Hepatocyte (in vitro differentiated cells): Measurements from ENCODE around the gene LDLRAD4. TPM values are rescaled to one million over a fixed set of nuclear protein-coding genes. Genes with fewer than 3 reads are reported as not detected.

ENCODE experiments used
- DNase-seq: peaks from one replicate; pipeline ENCODE4 v3.0.0-alpha.2; 2016; ENCODE audit warnings: low spot score
- H2AFZ ChIP-seq: fragments of 200-600 bp; sonication (generic); 2 replicates; pipeline ENCODE4 v1.6.0; 2016; ENCODE audit warnings: antibody characterized with exemption, mild to moderate bottlenecking
- H3K27ac ChIP-seq: fragments of 200-600 bp; sonication (generic); 2 replicates; pipeline ENCODE4 v1.5.1; 2016; ENCODE audit warnings: mild to moderate bottlenecking
- H3K27me3 ChIP-seq: fragments of 200-600 bp; sonication (generic); 2 replicates; pipeline ENCODE4 v1.6.1; 2016
- H3K36me3 ChIP-seq: fragments of 200-600 bp; sonication (generic); replicated peaks from 2 replicates; pipeline ENCODE4 v1.5.1; 2016; ENCODE audit warnings: low read depth; ENCODE audit not compliant: insufficient read depth
- H3K4me1 ChIP-seq: fragments of 200-600 bp; sonication (generic); 2 replicates; pipeline ENCODE4 v1.5.1; 2016; ENCODE audit warnings: mild to moderate bottlenecking, moderate library complexity; ENCODE audit not compliant: insufficient read depth
- H3K4me2 ChIP-seq: fragments of 200-600 bp; sonication (generic); 2 replicates; pipeline ENCODE4 v1.6.0; 2016
- H3K4me3 ChIP-seq: fragments of 200-600 bp; sonication (generic); 2 replicates; pipeline ENCODE4 v1.5.1; 2016; ENCODE audit warnings: mild to moderate bottlenecking
- H3K79me2 ChIP-seq: fragments of 200-600 bp; sonication (generic); 2 replicates; pipeline ENCODE4 v1.6.0; 2017; ENCODE audit warnings: mild to moderate bottlenecking
- H3K9me2 ChIP-seq: fragments of 200-600 bp; sonication (generic); replicated peaks from 2 replicates; pipeline ENCODE4 v1.6.0; 2017; ENCODE audit warnings: mild to moderate bottlenecking; ENCODE audit not compliant: insufficient read depth
- H3K9me3 ChIP-seq: fragments of 200-600 bp; sonication (generic); 2 replicates; pipeline ENCODE4 v1.5.1; 2016; ENCODE audit warnings: low read depth, mild to moderate bottlenecking
- H4K20me1 ChIP-seq: fragments of 200-600 bp; sonication (generic); 2 replicates; pipeline ENCODE4 v1.6.0; 2016; ENCODE audit warnings: mild to moderate bottlenecking; ENCODE audit not compliant: insufficient read depth, poor library complexity, severe bottlenecking
- EZH2 ChIP-seq: fragments of 200-600 bp; sonication (generic); IDR thresholded peaks from 2 replicates; pipeline ENCODE4 v1.6.1; 2016; ENCODE audit warnings: antibody characterized with exemption, mild to moderate bottlenecking, borderline replicate concordance
- EZH2phosphoT487 ChIP-seq: fragments of 200-600 bp; sonication (generic); IDR thresholded peaks from one replicate; pipeline ENCODE4 v1.6.1; 2018; ENCODE audit warnings: antibody characterized with exemption, mild to moderate bottlenecking, low read depth, moderate library complexity; ENCODE audit not compliant: unreplicated experiment, severe bottlenecking
- WGBS: methylation state at CpG from one replicate; pipeline ENCODE4 v1.1.6; 2016; ENCODE audit warnings: low lambda C conversion rate; ENCODE audit errors: missing lambda C conversion rate; 5-methylcytosine and 5-hydroxymethylcytosine counted together
- polyA plus RNA-seq: library from polyadenylated mRNA; unstranded; fragments of >200 nt; fragmentation: Nextera tagmentation; extraction: Ambion mirVana; gene quantifications from 2 replicates; pipeline ENCODE4 v1.2.1, GENCODE V29; 2016
- total RNA-seq: library from RNA; depleted of rRNA; stranded (reverse); fragments of >200 nt; gene quantifications from 2 replicates; pipeline ENCODE4 v1.2.3, GENCODE V29; 2014
- TF ChIP-seq, protein P1 (sequence below): fragments of 200-600 bp; sonication (generic); IDR thresholded peaks from 2 replicates; pipeline ENCODE4 v1.5.1; 2016; ENCODE audit warnings: antibody characterized with exemption, mild to moderate bottlenecking; ENCODE audit not compliant: poor library complexity

Gene LDLRAD4
- total and polyA plus RNA-seq, 2 experiments from 2014 or later: 15.1 to 29.0 TPM

DNA sequence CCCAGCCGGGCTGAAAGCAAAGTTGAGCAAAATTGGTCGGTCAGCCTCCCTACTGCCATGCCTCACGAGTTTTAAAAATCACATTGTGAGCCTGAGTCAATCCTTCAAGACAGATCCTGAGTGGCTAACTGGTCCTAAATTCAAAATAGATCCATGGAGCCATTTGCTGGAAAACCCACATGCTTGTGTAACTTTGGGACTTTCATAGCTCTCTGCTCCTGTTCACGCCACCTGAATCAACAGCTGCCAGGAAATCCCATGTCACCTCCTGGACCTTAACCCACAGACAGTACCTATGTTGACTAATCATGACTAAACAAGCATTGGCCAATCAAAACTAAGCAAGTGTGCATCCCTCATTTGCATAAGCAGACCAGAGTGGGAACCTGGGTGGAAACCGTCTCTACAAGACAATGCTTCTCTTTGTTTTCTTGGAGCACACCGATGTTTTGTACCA, 42.8 kb upstream of the LDLRAD4 start:
- Histone ChIP-seq H3K9me2 (no peaks in the 10 kb centered on the region), H3K27ac (peak overlapping the region; percentile 58), H3K4me2 (no peak overlapping the region), H2AFZ (no peak overlapping the region), H3K27me3 (no peaks in the 10 kb centered on the region), H3K9me3 (no peaks in the 10 kb centered on the region), H3K36me3 (no peaks in the 10 kb centered on the region), H3K4me3 (no peak overlapping the region), H3K79me2 (no peaks in the 10 kb centered on the region), H3K4me1 (peaks cover 11% of the 10 kb centered on the region), H4K20me1 (no peaks in the 10 kb centered on the region)
- WGBS: 91% methylated on average over 6 of the region's 6 CpGs
- peak; percentile 35 for DNase-seq
- TF ChIP-seq, protein P1, sequence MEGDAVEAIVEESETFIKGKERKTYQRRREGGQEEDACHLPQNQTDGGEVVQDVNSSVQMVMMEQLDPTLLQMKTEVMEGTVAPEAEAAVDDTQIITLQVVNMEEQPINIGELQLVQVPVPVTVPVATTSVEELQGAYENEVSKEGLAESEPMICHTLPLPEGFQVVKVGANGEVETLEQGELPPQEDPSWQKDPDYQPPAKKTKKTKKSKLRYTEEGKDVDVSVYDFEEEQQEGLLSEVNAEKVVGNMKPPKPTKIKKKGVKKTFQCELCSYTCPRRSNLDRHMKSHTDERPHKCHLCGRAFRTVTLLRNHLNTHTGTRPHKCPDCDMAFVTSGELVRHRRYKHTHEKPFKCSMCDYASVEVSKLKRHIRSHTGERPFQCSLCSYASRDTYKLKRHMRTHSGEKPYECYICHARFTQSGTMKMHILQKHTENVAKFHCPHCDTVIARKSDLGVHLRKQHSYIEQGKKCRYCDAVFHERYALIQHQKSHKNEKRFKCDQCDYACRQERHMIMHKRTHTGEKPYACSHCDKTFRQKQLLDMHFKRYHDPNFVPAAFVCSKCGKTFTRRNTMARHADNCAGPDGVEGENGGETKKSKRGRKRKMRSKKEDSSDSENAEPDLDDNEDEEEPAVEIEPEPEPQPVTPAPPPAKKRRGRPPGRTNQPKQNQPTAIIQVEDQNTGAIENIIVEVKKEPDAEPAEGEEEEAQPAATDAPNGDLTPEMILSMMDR: no peak

DNA sequence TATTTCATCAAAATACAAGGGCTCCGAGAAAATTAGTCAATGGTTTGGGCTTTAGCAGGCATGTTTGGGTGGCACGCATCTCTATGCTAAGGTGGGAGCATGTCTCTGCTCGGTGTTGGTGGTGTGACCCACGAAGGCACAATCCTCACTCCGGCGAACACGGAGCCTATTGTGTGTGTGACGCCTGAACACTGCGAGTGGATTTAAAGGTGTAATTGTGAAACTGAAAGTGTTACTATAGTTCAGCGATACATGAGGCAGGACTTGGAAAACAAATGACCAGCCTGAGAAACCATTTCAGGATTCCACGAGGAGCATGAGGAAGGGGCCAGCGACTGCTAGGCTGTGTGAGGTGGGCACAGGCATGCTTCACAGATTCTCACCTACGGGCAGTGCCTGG, 41.7 kb upstream of the LDLRAD4 start:
- TF ChIP-seq EZH2: no peak
- TF ChIP-seq EZH2phosphoT487: no peak
- TF ChIP-seq, protein P1: no peak
- Histone ChIP-seq H4K20me1 (no peaks in the 10 kb centered on the region), H3K9me3 (no peaks in the 10 kb centered on the region), H3K27ac (no peak overlapping the region), H3K27me3 (no peaks in the 10 kb centered on the region), H3K79me2 (no peaks in the 10 kb centered on the region), H3K4me1 (peaks cover 11% of the 10 kb centered on the region), H3K36me3 (no peaks in the 10 kb centered on the region), H3K4me2 (no peak overlapping the region), H2AFZ (no peak overlapping the region), H3K4me3 (no peak overlapping the region), H3K9me2 (no peaks in the 10 kb centered on the region)
- 97% methylated on average over 13 of the region's 13 CpGs for WGBS
- DNase-seq: no peak

DNA sequence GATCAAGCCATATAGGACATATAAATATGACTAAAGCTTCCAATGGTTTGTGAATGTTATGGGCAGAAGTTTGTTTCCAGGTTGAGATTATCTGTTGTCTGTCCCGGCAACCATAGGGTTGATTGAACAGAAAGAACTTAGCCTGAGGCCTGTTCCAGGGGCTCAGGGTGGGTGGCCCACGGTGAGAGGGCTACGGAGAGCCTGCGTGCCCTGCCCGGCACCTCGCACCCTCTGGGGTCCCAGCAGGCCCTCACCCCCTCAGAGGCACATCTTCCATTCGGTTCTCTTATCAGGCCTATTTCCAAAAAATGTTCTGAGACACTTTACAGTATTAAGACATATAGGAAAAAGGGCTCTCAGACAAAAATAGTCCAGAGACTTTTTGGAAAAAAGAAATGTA, 40.4 kb upstream of the LDLRAD4 start:
- H3K9me2 ChIP-seq: no peaks in the 10 kb centered on the region
- TF ChIP-seq EZH2phosphoT487 (no peak), EZH2 (no peak)
- TF ChIP-seq, protein P1: no peak
- WGBS: 83% methylated on average over 7 of the region's 7 CpGs
- no peak overlapping the region for H3K27ac ChIP-seq
- H3K4me3 ChIP-seq: no peak overlapping the region
- no peaks in the 10 kb centered on the region for H3K79me2 ChIP-seq
- no peak overlapping the region for H3K4me2 ChIP-seq
- no peaks in the 10 kb centered on the region for H3K27me3 ChIP-seq
- H3K9me3 ChIP-seq: no peaks in the 10 kb centered on the region
- no peaks in the 10 kb centered on the region for H4K20me1 ChIP-seq
- H3K36me3 ChIP-seq: no peaks in the 10 kb centered on the region
- no peak overlapping the region for H2AFZ ChIP-seq
- no peak for DNase-seq
- H3K4me1 ChIP-seq: peaks cover 11% of the 10 kb centered on the region

DNA sequence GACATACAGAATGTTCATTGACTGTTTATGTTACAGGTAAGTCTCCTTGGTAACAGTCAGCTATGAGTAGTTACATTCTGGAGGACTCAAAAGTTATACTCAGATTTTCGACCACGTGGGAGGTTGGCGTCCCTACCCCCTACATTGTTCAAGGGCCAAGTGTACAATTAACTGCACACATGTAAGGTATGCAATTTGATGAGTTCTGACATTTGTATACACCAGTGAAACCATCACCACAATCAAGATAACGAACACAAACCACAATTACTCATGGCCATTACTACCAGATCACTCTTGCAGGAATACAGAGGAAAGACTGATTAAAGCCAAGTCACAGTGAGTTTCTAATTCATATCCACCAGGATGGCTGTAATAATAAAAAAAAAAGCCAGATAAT, 39.6 kb upstream of the LDLRAD4 start:
- TF ChIP-seq EZH2 (no peak), EZH2phosphoT487 (no peak)
- TF ChIP-seq, protein P1: no peak
- H4K20me1 ChIP-seq: no peaks in the 10 kb centered on the region
- 88% methylated on average over 4 of the region's 4 CpGs for WGBS
- H3K79me2 ChIP-seq: no peaks in the 10 kb centered on the region
- H2AFZ ChIP-seq: no peak overlapping the region
- no peaks in the 10 kb centered on the region for H3K36me3 ChIP-seq
- H3K9me3 ChIP-seq: no peaks in the 10 kb centered on the region
- no peak overlapping the region for H3K4me2 ChIP-seq
- DNase-seq: no peak
- no peak overlapping the region for H3K4me3 ChIP-seq
- peaks cover 11% of the 10 kb centered on the region for H3K4me1 ChIP-seq
- H3K9me2 ChIP-seq: no peaks in the 10 kb centered on the region
- peak overlapping the region; percentile 54 for H3K27ac ChIP-seq
- no peaks in the 10 kb centered on the region for H3K27me3 ChIP-seq
